K562 (cell line): ENCODE measurements around the gene DET1. TPM values are rescaled to one million over a fixed set of nuclear protein-coding genes. Genes with fewer than 3 reads are reported as not detected.

Experiments used
- ARID3A ChIP-seq: IDR thresholded peaks from 2 replicates; pipeline ENCODE4 v1.6.1; 2012; ENCODE audit warnings: low read depth, low read length, improper control_type of control experiment, borderline replicate concordance
- CEBPB ChIP-seq: fragments of 450-650 bp; IDR thresholded peaks from 2 replicates; pipeline ENCODE4 v1.6.1; 2016; ENCODE audit warnings: missing genetic modification characterization, missing compliant biosample characterization
- CHCHD3 ChIP-seq: fragments of 250-450 bp; sonication (Bioruptor Pico); IDR thresholded peaks from 2 replicates; pipeline ENCODE4 v2.1.2; 2022; ENCODE audit warnings: mild to moderate bottlenecking
- DLX4 ChIP-seq: fragments of 250-450 bp; sonication (Bioruptor Pico); IDR thresholded peaks from 2 replicates; pipeline ENCODE4 v1.6.1; 2021; ENCODE audit warnings: mild to moderate bottlenecking
- EP300 ChIP-seq: IDR thresholded peaks from 2 replicates; pipeline ENCODE4 v1.6.1; 2012; ENCODE audit warnings: low read length, improper control_type of control experiment
- ESRRA ChIP-seq: fragments of 450-650 bp; IDR thresholded peaks from 2 replicates; pipeline ENCODE4 v1.6.1; 2014; ENCODE audit warnings: low read depth, mild to moderate bottlenecking, moderate library complexity, borderline replicate concordance
- FOXK1 ChIP-seq: sonication (generic); formaldehyde crosslinking; IDR thresholded peaks from 2 replicates; pipeline ENCODE4 v1.8.0; 2022; ENCODE audit warnings: missing genetic modification reagents, mild to moderate bottlenecking, borderline replicate concordance
- FUS ChIP-seq: fragments of 200-400 bp; formaldehyde crosslinking; optimal IDR thresholded peaks from 2 replicates; pipeline ENCODE3; 2017; ENCODE audit warnings: low read depth, low read length
- HDAC2 ChIP-seq: fragments of 450-650 bp; IDR thresholded peaks from 2 replicates; pipeline ENCODE4 v1.6.1; 2016; ENCODE audit warnings: mild to moderate bottlenecking
- LARP7 ChIP-seq: fragments of 450-650 bp; IDR thresholded peaks from 2 replicates; pipeline ENCODE4 v1.6.1; 2016
- RBBP5 ChIP-seq: fragments of 200-600 bp; sonication (generic); IDR thresholded peaks from 2 replicates; pipeline ENCODE4 v1.6.1; 2012; ENCODE audit warnings: borderline replicate concordance, mild to moderate bottlenecking, low read length, control low read depth, inconsistent platforms; ENCODE audit not compliant: insufficient read depth, poor library complexity, severe bottlenecking
- RCOR1 ChIP-seq, 2 experiments: IDR thresholded peaks; 2 replicates each; pipeline ENCODE4 v1.6.1; 2012; ENCODE audit warnings: low read depth in 2 of 2, low read length in 2 of 2, borderline replicate concordance in 1 of 2, improper control_type of control experiment in 1 of 2
- RFX1 ChIP-seq: fragments of 450-650 bp; IDR thresholded peaks from 2 replicates; pipeline ENCODE4 v1.6.1; 2016; ENCODE audit warnings: mild to moderate bottlenecking, moderate library complexity
- TBL1XR1 ChIP-seq, 2 experiments: IDR thresholded peaks; 2 replicates each; pipeline ENCODE4 v1.6.1; 2012; ENCODE audit warnings: improper control_type of control experiment in 2 of 2, low read length in 2 of 2, mild to moderate bottlenecking in 1 of 2
- ZBTB1 ChIP-seq: sonication (generic); formaldehyde crosslinking; IDR thresholded peaks from 2 replicates; pipeline ENCODE4 v1.8.1; 2023; ENCODE audit warnings: missing genetic modification reagents, low read depth, mild to moderate bottlenecking, borderline replicate concordance
- ZNF239 ChIP-seq: fragments of 250-450 bp; sonication (Bioruptor Pico); IDR thresholded peaks from 2 replicates; pipeline ENCODE4 v1.4.0; 2020; ENCODE audit warnings: mild to moderate bottlenecking
- ZNF561 ChIP-seq: fragments of 450-650 bp; formaldehyde crosslinking; conservative IDR thresholded peaks from 2 replicates; pipeline ENCODE4 v1.4.0; 2020; ENCODE audit warnings: mild to moderate bottlenecking, moderate library complexity
- polyA plus RNA-seq, 8 experiments: library from polyadenylated mRNA; depleted of rRNA in 4 of 8; stranded (reverse) in 5 of 8; unstranded in 3 of 8; fragments of >200 nt; fragmentation: Nextera tagmentation in 2 of 8; fragmentation: Illumina TruSeq in 1 of 8; extraction: Ambion mirVana in 2 of 8; extraction: Trizol in 1 of 8; gene quantifications; 2 replicates each; pipeline versions ENCODE4 v1.2.1 to v1.2.3, GENCODE V29; 2011 to 2014; ENCODE audit warnings: inconsistent platforms in 1 of 8, missing spikeins in 1 of 8
- total RNA-seq, 7 experiments: library from RNA; depleted of rRNA in 6 of 7; stranded (reverse); fragments of >200 nt in 6 of 7; fragmentation: Illumina TruSeq in 2 of 7; extraction: Trizol in 2 of 7; gene quantifications; 2 replicates each; pipeline versions ENCODE4 v1.2.1 to v1.2.3, GENCODE V29; 2011 to 2021; ENCODE audit warnings: low replicate concordance in 1 of 7

DET1 gene
- total and polyA plus RNA-seq, 9 of the 15 experiments (the other 6 are each of a cell fraction or from before 2014, with no cell fraction given) = 4.2 to 8.1 (median 6.0) TPM

GRCh38 chr15:88543065-88543776 lies 3.3 kb downstream of the DET1 start (continued):
- no peak for TF ChIP-seq ZBTB1 (CRISPR knock-in tag)
- peak; percentile 37 for TF ChIP-seq RBBP5
- TF ChIP-seq DLX4 = no peak
- peak in 1 of 2 experiments; percentile 66; a peak in 2 of 4 replicates for TF ChIP-seq RCOR1 (IDR thresholded peaks at IDR 0.05; ENCODE audit: borderline replicate concordance in 1 of 2, low read depth in 2 of 2, low read length in 2 of 2)
- TF ChIP-seq CHCHD3 (CRISPR knock-in tag) = no peak
- TF ChIP-seq EP300 = 0 out of 2 replicates have a peak, but pooled peaks have one; percentile 12
- TF ChIP-seq ZNF561 (CRISPR knock-in tag) = no peak
- no peak for TF ChIP-seq LARP7
- TF ChIP-seq RFX1 = peak; percentile 44; the same call in 1 of the 2 replicates
- 0 out of 4 replicates have a peak, but pooled peaks of 1 of the 2 experiments have one; percentile 22 for TF ChIP-seq TBL1XR1 (IDR thresholded peaks at IDR 0.05; ENCODE audit: low read length in 2 of 2)
- TF ChIP-seq FOXK1 (CRISPR knock-in tag) = peak; percentile 39; the same call in 1 of the 2 replicates
- TF ChIP-seq ESRRA = no peak
- TF ChIP-seq FUS = no peak
- TF ChIP-seq ARID3A = peak; percentile 44; the same call in 1 of the 2 replicates
- peak; percentile 53; the same call in 1 of the 2 replicates for TF ChIP-seq HDAC2
- TF ChIP-seq CEBPB (tag) = no peak
- 0 out of 2 replicates have a peak, but pooled peaks have one; percentile 33 for TF ChIP-seq ZNF239 (CRISPR knock-in tag)
- TF ChIP-seq, all 486 proteins: peak for 33
